H9 (cell line): ENCODE data around the gene TSR2. TPM values are rescaled to one million over a fixed set of nuclear protein-coding genes. Genes with fewer than 3 reads are reported as not detected.

Experiments
- DNase-seq: peaks from one replicate; pipeline ENCODE4 v3.0.0-alpha.2; 2017
- H2AFZ ChIP-seq: one replicate; pipeline ENCODE4 v1.6.1; 2013; ENCODE audit warnings: mild to moderate bottlenecking, low read length, control low read depth, moderate library complexity
- H2AK5ac ChIP-seq: 2 replicates; pipeline ENCODE4 v1.6.1; 2013; ENCODE audit warnings: low read length, control low read depth, mixed read lengths; ENCODE audit not compliant: insufficient read length
- H2BK120ac ChIP-seq: one replicate; pipeline ENCODE4 v1.6.1; 2013; ENCODE audit warnings: low read depth, mild to moderate bottlenecking, low read length, control low read depth, inconsistent platforms; ENCODE audit not compliant: poor library complexity, severe bottlenecking
- H2BK12ac ChIP-seq: 2 replicates; pipeline ENCODE4 v1.6.1; 2013; ENCODE audit warnings: low read length, control low read depth, mixed read lengths, low read depth; ENCODE audit not compliant: insufficient read length
- H2BK15ac ChIP-seq: 2 replicates; pipeline ENCODE4 v1.6.1; 2013; ENCODE audit warnings: low read depth, low read length, control low read depth
- H2BK20ac ChIP-seq: one replicate; pipeline ENCODE4 v1.6.1; 2013; ENCODE audit warnings: low read depth, mild to moderate bottlenecking, low read length, control low read depth, inconsistent platforms; ENCODE audit not compliant: poor library complexity, severe bottlenecking
- H2BK5ac ChIP-seq: 2 replicates; pipeline ENCODE4 v1.6.1; 2013; ENCODE audit warnings: low read length, control low read depth, mixed read lengths; ENCODE audit not compliant: insufficient read length
- H3K14ac ChIP-seq: 2 replicates; pipeline ENCODE4 v1.6.1; 2013; ENCODE audit warnings: low read length, control low read depth; ENCODE audit not compliant: insufficient read depth
- H3K18ac ChIP-seq: 2 replicates; pipeline ENCODE4 v1.6.1; 2013; ENCODE audit warnings: low read depth, mild to moderate bottlenecking, mixed read lengths, low read length, control low read depth; ENCODE audit not compliant: insufficient read length
- H3K23ac ChIP-seq: 2 replicates; pipeline ENCODE4 v1.6.1; 2013; ENCODE audit warnings: low read length, control low read depth, mixed read lengths, low read depth; ENCODE audit not compliant: insufficient read length
- H3K23me2 ChIP-seq: 2 replicates; pipeline ENCODE4 v1.6.1; 2013; ENCODE audit warnings: low read depth, mild to moderate bottlenecking, mixed read lengths, low read length, control low read depth; ENCODE audit not compliant: insufficient read length, poor library complexity, severe bottlenecking
- H3K27ac ChIP-seq: 2 replicates; pipeline ENCODE4 v1.5.1; 2013; ENCODE audit warnings: low read length, control low read depth, mixed read lengths, low read depth; ENCODE audit not compliant: insufficient read length
- H3K27me3 ChIP-seq: 2 replicates; pipeline ENCODE4 v1.6.1; 2013; ENCODE audit warnings: low read length, control low read depth, inconsistent platforms; ENCODE audit not compliant: insufficient read depth
- H3K4ac ChIP-seq: 2 replicates; pipeline ENCODE4 v1.6.1; 2013; ENCODE audit warnings: low read depth, mild to moderate bottlenecking, control low read depth, inconsistent platforms, low read length, moderate library complexity
- H3K4me1 ChIP-seq: 2 replicates; pipeline ENCODE4 v1.6.1; 2013; ENCODE audit warnings: low read length, control low read depth, inconsistent platforms; ENCODE audit not compliant: insufficient read depth
- H3K4me2 ChIP-seq: 2 replicates; pipeline ENCODE4 v1.6.1; 2013; ENCODE audit warnings: low read length, control low read depth, mixed read lengths; ENCODE audit not compliant: insufficient read length, insufficient read depth
- H3K56ac ChIP-seq: 2 replicates; pipeline ENCODE4 v1.6.1; 2013; ENCODE audit warnings: low read depth, mild to moderate bottlenecking, mixed read lengths, low read length, control low read depth; ENCODE audit not compliant: insufficient read length
- H3K79me1 ChIP-seq: 2 replicates; pipeline ENCODE4 v1.6.1; 2013; ENCODE audit warnings: low read depth, mild to moderate bottlenecking, moderate library complexity, low read length, control low read depth, inconsistent platforms; ENCODE audit not compliant: insufficient read depth, poor library complexity, severe bottlenecking
- H3K79me2 ChIP-seq: 2 replicates; pipeline ENCODE4 v1.6.1; 2013; ENCODE audit warnings: low read length, control low read depth, inconsistent platforms; ENCODE audit not compliant: insufficient read depth
- H3K9ac ChIP-seq: 2 replicates; pipeline ENCODE4 v1.6.1; 2013; ENCODE audit warnings: low read length, control low read depth, mixed read lengths; ENCODE audit not compliant: insufficient read length; ENCODE audit errors: extremely low read depth
- H3K9me3 ChIP-seq: one replicate; pipeline ENCODE4 v1.6.1; 2013; ENCODE audit warnings: low read depth, low read length, inconsistent platforms; ENCODE audit not compliant: control insufficient read depth
- H3T11ph ChIP-seq: one replicate; pipeline ENCODE4 v1.6.1; 2013; ENCODE audit warnings: mild to moderate bottlenecking, low read length, control low read depth, inconsistent platforms
- H4K20me1 ChIP-seq: one replicate; pipeline ENCODE4 v1.6.1; 2013; ENCODE audit not compliant: control insufficient read depth, insufficient read length, insufficient read depth
- H4K5ac ChIP-seq: 2 replicates; pipeline ENCODE4 v1.6.1; 2013; ENCODE audit warnings: low read depth, mild to moderate bottlenecking, mixed read lengths, low read length, control low read depth; ENCODE audit not compliant: insufficient read length
- H4K8ac ChIP-seq: replicated peaks from 2 replicates; pipeline ENCODE4 v1.6.1; 2013; ENCODE audit warnings: low read length, control low read depth, mixed read lengths, low read depth; ENCODE audit not compliant: insufficient read length
- H4K91ac ChIP-seq: 2 replicates; pipeline ENCODE4 v1.6.1; 2013; ENCODE audit warnings: low read depth, mild to moderate bottlenecking, moderate library complexity, mixed read lengths, low read length, control low read depth; ENCODE audit not compliant: insufficient read length
- H3K27ac Mint-ChIP-seq, 3 experiments: 2 replicates in 2 of 3; 3 replicates in 1 of 3; pipeline ENCODE4 v1.8.0; 2020 to 2021; ENCODE audit warnings: mixed read lengths in 3 of 3, mild to moderate bottlenecking in 1 of 3, moderate library complexity in 1 of 3
- H3K27me3 Mint-ChIP-seq: 2 replicates; pipeline ENCODE4 v1.8.0; 2021; ENCODE audit warnings: low read depth, mild to moderate bottlenecking, moderate library complexity, mixed read lengths
- H3K36me3 Mint-ChIP-seq, 3 experiments: 2 replicates in 2 of 3; 3 replicates in 1 of 3; pipeline ENCODE4 v1.8.0; 2020 to 2021; ENCODE audit warnings: low read depth in 3 of 3, mixed read lengths in 3 of 3; ENCODE audit not compliant: insufficient read depth in 1 of 3
- H3K4me1 Mint-ChIP-seq, 2 experiments: 2 replicates each; pipeline ENCODE4 v1.8.0; 2020; ENCODE audit warnings: mixed read lengths in 2 of 2
- H3K4me3 Mint-ChIP-seq, 2 experiments: 2 replicates in 1 of 2; 3 replicates in 1 of 2; pipeline ENCODE4 v1.8.0; 2020 to 2021; ENCODE audit warnings: mild to moderate bottlenecking in 2 of 2, mixed read lengths in 2 of 2, moderate library complexity in 1 of 2
- H3K9me3 Mint-ChIP-seq, 2 experiments: 2 replicates in 1 of 2; 3 replicates in 1 of 2; pipeline ENCODE4 v1.8.0; 2020; ENCODE audit warnings: mild to moderate bottlenecking in 2 of 2, mixed read lengths in 2 of 2, moderate library complexity in 1 of 2
- WGBS: extraction: QIAGEN DNeasy Blood & Tissue Kit; methylation state at CpG from one replicate; pipeline ENCODE4 v1.1.7; 2013; ENCODE audit warnings: missing lambda C conversion rate, low lambda C conversion rate, mixed read lengths; ENCODE audit not compliant: insufficient read length; ENCODE audit errors: extremely low coverage; 5-methylcytosine and 5-hydroxymethylcytosine counted together
- total RNA-seq: library from RNA; stranded (reverse); gene quantifications from 2 replicates; pipeline ENCODE4 v1.2.1, GENCODE V29; 2021
- TF ChIP-seq, protein P1 (sequence below): fragments of 200-600 bp; sonication (generic); conservative IDR thresholded peaks from 3 replicates; pipeline ENCODE4 v1.8.0; 2021; ENCODE audit warnings: antibody characterized with exemption, mild to moderate bottlenecking

TSR2 gene
- total RNA-seq, 1 experiment from 2014 or later, result 51.7 TPM

GRCh38 chrX:54447461-54447860 is 7.3 kb downstream of the TSR2 start:
- H4K91ac ChIP-seq, result no peak overlapping the region
- no peak overlapping the region for H3K4ac ChIP-seq
- no peaks in the 10 kb centered on the region for H4K20me1 ChIP-seq
- no peaks in the 10 kb centered on the region for H3K23me2 ChIP-seq
- no peak overlapping the region for H2AK5ac ChIP-seq
- no peak overlapping the region for H3K27ac ChIP-seq
- H3K79me1 ChIP-seq, result no peaks in the 10 kb centered on the region
- H2BK5ac ChIP-seq, result no peak overlapping the region
- H3K27me3 Mint-ChIP-seq, result peaks cover 3% of the 10 kb centered on the region; the same call in 1 of the 2 replicates
- H3K9ac ChIP-seq, result no peak overlapping the region
- peaks cover 17% of the 10 kb centered on the region for H3K9me3 ChIP-seq
- H3K4me2 ChIP-seq, result no peak overlapping the region
- no peak overlapping the region for H3K14ac ChIP-seq
- no peak overlapping the region for H2BK20ac ChIP-seq
- no peaks in the 10 kb centered on the region for H3K4me1 ChIP-seq
- TF ChIP-seq, protein P1, sequence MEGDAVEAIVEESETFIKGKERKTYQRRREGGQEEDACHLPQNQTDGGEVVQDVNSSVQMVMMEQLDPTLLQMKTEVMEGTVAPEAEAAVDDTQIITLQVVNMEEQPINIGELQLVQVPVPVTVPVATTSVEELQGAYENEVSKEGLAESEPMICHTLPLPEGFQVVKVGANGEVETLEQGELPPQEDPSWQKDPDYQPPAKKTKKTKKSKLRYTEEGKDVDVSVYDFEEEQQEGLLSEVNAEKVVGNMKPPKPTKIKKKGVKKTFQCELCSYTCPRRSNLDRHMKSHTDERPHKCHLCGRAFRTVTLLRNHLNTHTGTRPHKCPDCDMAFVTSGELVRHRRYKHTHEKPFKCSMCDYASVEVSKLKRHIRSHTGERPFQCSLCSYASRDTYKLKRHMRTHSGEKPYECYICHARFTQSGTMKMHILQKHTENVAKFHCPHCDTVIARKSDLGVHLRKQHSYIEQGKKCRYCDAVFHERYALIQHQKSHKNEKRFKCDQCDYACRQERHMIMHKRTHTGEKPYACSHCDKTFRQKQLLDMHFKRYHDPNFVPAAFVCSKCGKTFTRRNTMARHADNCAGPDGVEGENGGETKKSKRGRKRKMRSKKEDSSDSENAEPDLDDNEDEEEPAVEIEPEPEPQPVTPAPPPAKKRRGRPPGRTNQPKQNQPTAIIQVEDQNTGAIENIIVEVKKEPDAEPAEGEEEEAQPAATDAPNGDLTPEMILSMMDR, result peak; percentile 54
- H3K79me2 ChIP-seq, result no peaks in the 10 kb centered on the region
- H3K4me3 Mint-ChIP-seq, result no peak overlapping the region
- H3K4me1 Mint-ChIP-seq, result peaks cover 2 to 11% of the 10 kb centered on the region in 2 experiments; a peak in 3 of 4 replicates
- peak; percentile 38 for DNase-seq
- no peak overlapping the region for H2AFZ ChIP-seq
- H2BK15ac ChIP-seq, result no peak overlapping the region
- H3T11ph ChIP-seq, result no peak overlapping the region
- no peak overlapping the region for H3K23ac ChIP-seq
- H2BK120ac ChIP-seq, result no peak overlapping the region
- H3K18ac ChIP-seq, result no peak overlapping the region
- H4K5ac ChIP-seq, result no peak overlapping the region
- H2BK12ac ChIP-seq, result no peak overlapping the region
- H3K56ac ChIP-seq, result no peak overlapping the region
- no peak overlapping the region for H4K8ac ChIP-seq
- peaks cover 42 to 67% (median 57%) of the 10 kb centered on the region in 3 experiments for H3K36me3 Mint-ChIP-seq
- peaks cover 64 to 73% of the 10 kb centered on the region in 2 experiments for H3K9me3 Mint-ChIP-seq
- H3K27me3 ChIP-seq, result no peaks in the 10 kb centered on the region
- no CpG with 5 or more reads among the region's 5 CpGs for WGBS
- no peak overlapping the region; a peak in 1 of 7 replicates for H3K27ac Mint-ChIP-seq
